Measurements from ENCODE around the gene C21orf91. TPM values are rescaled to one million over a fixed set of nuclear protein-coding genes. Genes with fewer than 3 reads are reported as not detected.

Gene C21orf91
- polyA plus RNA-seq, 2 of the 4 experiments (the other 2 are of a cell fraction) = 1.9 to 5.5 TPM

DNA sequence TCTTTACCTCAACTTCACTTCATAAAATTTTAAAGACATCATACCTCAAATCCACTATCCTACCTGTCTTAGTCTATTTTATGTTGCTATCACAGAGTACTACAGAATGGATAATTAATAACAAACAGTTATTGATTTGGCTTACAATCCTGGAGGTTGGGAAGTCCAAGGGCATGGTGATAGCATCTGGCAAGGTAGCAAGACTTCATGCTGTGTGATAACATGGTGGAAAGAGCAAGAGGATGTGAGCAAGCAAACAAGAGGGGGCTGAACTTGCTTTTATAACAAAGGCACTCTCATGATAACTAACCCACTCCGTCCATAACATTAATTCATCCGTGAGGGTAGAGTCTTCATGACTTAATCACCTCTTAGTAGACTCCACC lies 33.8 kb downstream of the C21orf91 start (continued):
- TF ChIP-seq PBX3 (IDR thresholded peaks at IDR 0.05) (no peak), FOSB (CRISPR knock-in tag; IDR thresholded peaks at IDR 0.05) (no peak), ZSCAN20 (CRISPR knock-in tag; IDR thresholded peaks at IDR 0.05) (no peak), POLR2AphosphoS2 (conservative IDR thresholded peaks at IDR 0.05; ENCODE audit: low read length) (no peak), HEYL (CRISPR knock-in tag; IDR thresholded peaks at IDR 0.05) (no peak)
- TF ChIP-seq, protein P1, sequence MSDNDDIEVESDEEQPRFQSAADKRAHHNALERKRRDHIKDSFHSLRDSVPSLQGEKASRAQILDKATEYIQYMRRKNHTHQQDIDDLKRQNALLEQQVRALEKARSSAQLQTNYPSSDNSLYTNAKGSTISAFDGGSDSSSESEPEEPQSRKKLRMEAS (IDR thresholded peaks at IDR 0.05) = no peak

GRCh38 chr21:17784604-17785402 lies 34.4 kb downstream of the C21orf91 start:
- H3K4me3 ChIP-seq = no peak overlapping the region
- no peak overlapping the region for H3K4me2 ChIP-seq
- POLR2A ChIA-PET = no interaction called here
- 41% methylated on average over 6 of the region's 6 CpGs for WGBS (ENCODE audit: missing lambda C conversion rate)
- no peaks in the 10 kb centered on the region for H3K9me3 ChIP-seq
- FAIRE-seq = no peak
- no peak for ATAC-seq
- CTCF ChIA-PET = no interaction called here
- no peak overlapping the region for H3K27ac ChIP-seq
- H3K4me1 ChIP-seq = no peaks in the 10 kb centered on the region
- no peak for TF ChIP-seq JUN (IDR thresholded peaks at IDR 0.05)
- no peak for TF ChIP-seq FOSB (CRISPR knock-in tag; IDR thresholded peaks at IDR 0.05)
- no peak for TF ChIP-seq KDM5A (IDR thresholded peaks at IDR 0.05)
- no peak for TF ChIP-seq POLR2AphosphoS2 (conservative IDR thresholded peaks at IDR 0.05; ENCODE audit: low read length)
- TF ChIP-seq GATA3 (IDR thresholded peaks at IDR 0.05; ENCODE audit: borderline replicate concordance) = no peak
- TF ChIP-seq FOXS1 (CRISPR knock-in tag; IDR thresholded peaks at IDR 0.05) = no peak
- TF ChIP-seq RARB (CRISPR knock-in tag; IDR thresholded peaks at IDR 0.05) = no peak
- TF ChIP-seq EHMT2 (IDR thresholded peaks at IDR 0.05; ENCODE audit: low read depth) = no peak
- TF ChIP-seq NPAS2 (CRISPR knock-in tag; IDR thresholded peaks at IDR 0.05; ENCODE audit: borderline replicate concordance) = no peak
- no peak for TF ChIP-seq ESRRA (IDR thresholded peaks at IDR 0.05; ENCODE audit: borderline replicate concordance, low read length)
- TF ChIP-seq RNF2 (IDR thresholded peaks at IDR 0.05; ENCODE audit: borderline replicate concordance, low read depth) = no peak
- no peak for TF ChIP-seq KDM1A (IDR thresholded peaks at IDR 0.05; ENCODE audit: low read depth)
- no peak for TF ChIP-seq ZSCAN20 (CRISPR knock-in tag; IDR thresholded peaks at IDR 0.05)
- no peak for TF ChIP-seq BHLHE40 (IDR thresholded peaks at IDR 0.05; ENCODE audit: low read depth, low read length)
- no peak for TF ChIP-seq NFE2L2 (conservative IDR thresholded peaks at IDR 0.05; ENCODE audit: low read length)
- TF ChIP-seq CEBPB (IDR thresholded peaks at IDR 0.05) = no peak
- no peak for DNase-seq (ENCODE audit: low read depth in 1 of 2, low spot score in 1 of 2)

GRCh38 chr21:17784180-17784598 lies 35.0 kb downstream of the C21orf91 start:
- no peaks in the 10 kb centered on the region for H3K4me1 ChIP-seq
- no peak overlapping the region for H3K4me3 ChIP-seq
- no peaks in the 10 kb centered on the region for H3K9me3 ChIP-seq
- POLR2A ChIA-PET = no interaction called here
- DNase-seq (ENCODE audit: low read depth in 1 of 2, low spot score in 1 of 2) (no peak), ATAC-seq (no peak), FAIRE-seq (no peak)
- CTCF ChIA-PET = interaction anchor here (0.8 kb wide), 1 partner anchor 10 kb away, joined by 4 read pairs; no protein-coding TSS in a partner anchor
- H3K27ac ChIP-seq = no peak overlapping the region
- WGBS (ENCODE audit: missing lambda C conversion rate) = 63% methylated on average over 5 of the region's 5 CpGs
- no peak overlapping the region for H3K4me2 ChIP-seq
- TF ChIP-seq RARB (CRISPR knock-in tag; IDR thresholded peaks at IDR 0.05) (no peak), SREBF2 (IDR thresholded peaks at IDR 0.05) (no peak), BHLHE40 (IDR thresholded peaks at IDR 0.05; ENCODE audit: low read depth, low read length) (no peak), EHF (CRISPR knock-in tag; IDR thresholded peaks at IDR 0.05) (no peak), HOXB5 (CRISPR knock-in tag; IDR thresholded peaks at IDR 0.05) (no peak), RCOR1 (IDR thresholded peaks at IDR 0.05; ENCODE audit: low read depth, low read length) (no peak), ESRRA (IDR thresholded peaks at IDR 0.05; ENCODE audit: borderline replicate concordance, low read length) (no peak), REST (IDR thresholded peaks at IDR 0.05) (no peak)
- TF ChIP-seq, protein P2, sequence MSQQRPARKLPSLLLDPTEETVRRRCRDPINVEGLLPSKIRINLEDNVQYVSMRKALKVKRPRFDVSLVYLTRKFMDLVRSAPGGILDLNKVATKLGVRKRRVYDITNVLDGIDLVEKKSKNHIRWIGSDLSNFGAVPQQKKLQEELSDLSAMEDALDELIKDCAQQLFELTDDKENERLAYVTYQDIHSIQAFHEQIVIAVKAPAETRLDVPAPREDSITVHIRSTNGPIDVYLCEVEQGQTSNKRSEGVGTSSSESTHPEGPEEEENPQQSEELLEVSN (IDR thresholded peaks at IDR 0.05; ENCODE audit: borderline replicate concordance, low read depth) = no peak
- TF ChIP-seq, protein P3, sequence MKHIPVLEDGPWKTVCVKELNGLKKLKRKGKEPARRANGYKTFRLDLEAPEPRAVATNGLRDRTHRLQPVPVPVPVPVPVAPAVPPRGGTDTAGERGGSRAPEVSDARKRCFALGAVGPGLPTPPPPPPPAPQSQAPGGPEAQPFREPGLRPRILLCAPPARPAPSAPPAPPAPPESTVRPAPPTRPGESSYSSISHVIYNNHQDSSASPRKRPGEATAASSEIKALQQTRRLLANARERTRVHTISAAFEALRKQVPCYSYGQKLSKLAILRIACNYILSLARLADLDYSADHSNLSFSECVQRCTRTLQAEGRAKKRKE (CRISPR knock-in tag; IDR thresholded peaks at IDR 0.05; ENCODE audit: low read depth) = no peak
- TF ChIP-seq, protein P4, sequence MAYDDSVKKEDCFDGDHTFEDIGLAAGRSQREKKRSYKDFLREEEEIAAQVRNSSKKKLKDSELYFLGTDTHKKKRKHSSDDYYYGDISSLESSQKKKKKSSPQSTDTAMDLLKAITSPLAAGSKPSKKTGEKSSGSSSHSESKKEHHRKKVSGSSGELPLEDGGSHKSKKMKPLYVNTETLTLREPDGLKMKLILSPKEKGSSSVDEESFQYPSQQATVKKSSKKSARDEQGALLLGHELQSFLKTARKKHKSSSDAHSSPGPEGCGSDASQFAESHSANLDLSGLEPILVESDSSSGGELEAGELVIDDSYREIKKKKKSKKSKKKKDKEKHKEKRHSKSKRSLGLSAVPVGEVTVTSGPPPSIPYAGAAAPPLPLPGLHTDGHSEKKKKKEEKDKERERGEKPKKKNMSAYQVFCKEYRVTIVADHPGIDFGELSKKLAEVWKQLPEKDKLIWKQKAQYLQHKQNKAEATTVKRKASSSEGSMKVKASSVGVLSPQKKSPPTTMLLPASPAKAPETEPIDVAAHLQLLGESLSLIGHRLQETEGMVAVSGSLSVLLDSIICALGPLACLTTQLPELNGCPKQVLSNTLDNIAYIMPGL (CRISPR knock-in tag; IDR thresholded peaks at IDR 0.05; ENCODE audit: borderline replicate concordance) = no peak

Data from A549 (cell line).